Mesothelial cell of epicardium (in vitro differentiated cells): ENCODE results near the gene GLB1L3. TPM values are rescaled to one million over a fixed set of nuclear protein-coding genes. Genes with fewer than 3 reads are reported as not detected.

ENCODE experiments used
- DNase-seq, 2 experiments: peaks; one replicate each; pipeline ENCODE4 v3.0.0; 2021; ENCODE audit warnings: low spot score in 2 of 2; ENCODE audit not compliant: unreplicated experiment in 2 of 2
- H3K27ac Mint-ChIP-seq: 2 replicates; pipeline ENCODE4 v1.8.0; 2021; ENCODE audit warnings: mixed read lengths
- H3K27me3 Mint-ChIP-seq: 2 replicates; pipeline ENCODE4 v1.8.0; 2021; ENCODE audit warnings: low read depth, mixed read lengths
- H3K36me3 Mint-ChIP-seq: 2 replicates; pipeline ENCODE4 v1.8.0; 2021; ENCODE audit warnings: mixed read lengths
- H3K4me1 Mint-ChIP-seq: 2 replicates; pipeline ENCODE4 v1.8.0; 2021; ENCODE audit warnings: mixed read lengths
- H3K4me3 Mint-ChIP-seq: 2 replicates; pipeline ENCODE4 v1.8.0; 2021; ENCODE audit warnings: mild to moderate bottlenecking, moderate library complexity, mixed read lengths
- H3K9me3 Mint-ChIP-seq: 2 replicates; pipeline ENCODE4 v1.8.0; 2021; ENCODE audit warnings: mixed read lengths
- total RNA-seq: library from RNA; stranded (reverse); gene quantifications from 3 replicates; pipeline ENCODE4 v1.2.1, GENCODE V29; 2021
- TF ChIP-seq, protein P1 (sequence below): fragments of 200-600 bp; sonication (generic); IDR thresholded peaks from one replicate; pipeline ENCODE4 v1.5.0; 2021; ENCODE audit warnings: antibody characterized with exemption; ENCODE audit not compliant: unreplicated experiment

GLB1L3 gene
- total RNA-seq, 1 donor from 2014 or later, result not detected

DNA sequence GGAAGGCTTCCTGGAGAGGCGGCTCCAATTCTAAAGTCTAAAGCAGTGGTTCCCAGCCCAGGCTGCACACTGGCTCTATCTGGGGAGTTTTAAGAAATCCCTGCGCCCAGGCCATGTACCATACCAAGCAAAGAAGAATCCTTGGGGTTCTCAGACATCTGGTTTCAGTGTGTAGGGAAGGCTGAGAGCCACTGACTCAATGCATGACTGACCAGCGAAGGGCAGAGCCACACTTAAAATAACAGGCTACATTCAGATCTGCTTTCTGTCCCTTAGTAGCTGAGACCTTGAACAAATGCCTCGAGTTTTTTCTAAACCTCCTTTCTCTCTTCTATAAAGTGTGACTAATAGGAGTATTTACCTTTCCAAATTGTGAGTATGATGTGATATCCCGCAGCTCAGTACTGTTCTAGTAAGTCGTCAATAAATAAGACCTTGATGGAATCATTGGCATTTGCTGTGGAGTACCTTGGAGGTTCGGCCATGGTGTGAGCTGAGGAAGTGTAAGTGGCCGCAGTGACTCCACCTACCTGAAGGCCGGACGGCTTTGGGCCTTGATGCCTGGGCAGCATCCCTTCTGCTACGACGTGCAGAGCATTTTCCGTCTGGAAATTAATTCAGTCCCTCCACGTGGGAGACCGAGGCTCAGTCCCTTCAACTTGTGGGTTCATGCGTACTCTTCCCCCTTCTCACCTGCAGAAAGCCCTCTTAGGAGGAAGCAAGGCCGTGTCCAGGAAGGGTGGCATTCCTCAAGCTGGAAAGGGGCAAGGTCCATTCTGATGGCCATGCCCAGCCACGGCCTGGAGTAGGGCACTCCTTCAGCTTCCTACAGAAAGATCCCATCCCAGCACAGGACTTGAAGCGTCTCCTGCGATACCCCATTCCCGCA is 80.7 kb downstream of the GLB1L3 start:
- TF ChIP-seq, protein P1, sequence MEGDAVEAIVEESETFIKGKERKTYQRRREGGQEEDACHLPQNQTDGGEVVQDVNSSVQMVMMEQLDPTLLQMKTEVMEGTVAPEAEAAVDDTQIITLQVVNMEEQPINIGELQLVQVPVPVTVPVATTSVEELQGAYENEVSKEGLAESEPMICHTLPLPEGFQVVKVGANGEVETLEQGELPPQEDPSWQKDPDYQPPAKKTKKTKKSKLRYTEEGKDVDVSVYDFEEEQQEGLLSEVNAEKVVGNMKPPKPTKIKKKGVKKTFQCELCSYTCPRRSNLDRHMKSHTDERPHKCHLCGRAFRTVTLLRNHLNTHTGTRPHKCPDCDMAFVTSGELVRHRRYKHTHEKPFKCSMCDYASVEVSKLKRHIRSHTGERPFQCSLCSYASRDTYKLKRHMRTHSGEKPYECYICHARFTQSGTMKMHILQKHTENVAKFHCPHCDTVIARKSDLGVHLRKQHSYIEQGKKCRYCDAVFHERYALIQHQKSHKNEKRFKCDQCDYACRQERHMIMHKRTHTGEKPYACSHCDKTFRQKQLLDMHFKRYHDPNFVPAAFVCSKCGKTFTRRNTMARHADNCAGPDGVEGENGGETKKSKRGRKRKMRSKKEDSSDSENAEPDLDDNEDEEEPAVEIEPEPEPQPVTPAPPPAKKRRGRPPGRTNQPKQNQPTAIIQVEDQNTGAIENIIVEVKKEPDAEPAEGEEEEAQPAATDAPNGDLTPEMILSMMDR, result no peak
- Mint-ChIP-seq H3K27ac (no peak overlapping the region), H3K4me1 (peaks cover 11% of the 10 kb centered on the region), H3K36me3 (peaks cover 7% of the 10 kb centered on the region), H3K9me3 (peaks cover 14% of the 10 kb centered on the region), H3K4me3 (no peak overlapping the region), H3K27me3 (peaks cover 2% of the 10 kb centered on the region)
- DNase-seq, result no peak

DNA sequence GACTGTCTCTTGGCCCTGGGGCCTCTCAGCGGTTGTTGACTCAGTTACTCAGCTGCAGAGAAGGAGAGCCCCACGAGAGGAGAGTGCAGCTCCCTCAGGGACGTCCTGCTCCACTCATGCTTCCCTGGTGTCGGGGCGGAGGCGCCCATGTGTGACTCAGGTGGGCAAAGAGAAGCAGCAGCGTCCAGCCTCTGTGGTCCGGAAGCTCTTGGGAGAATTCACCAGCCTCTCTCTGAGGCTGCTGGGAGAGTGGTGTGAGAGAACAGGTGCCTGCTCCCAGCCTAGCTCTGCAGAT is 81.3 kb downstream of the GLB1L3 start:
- Mint-ChIP-seq H3K27ac (no peak overlapping the region), H3K4me3 (no peak overlapping the region), H3K9me3 (peaks cover 14% of the 10 kb centered on the region), H3K36me3 (peaks cover 7% of the 10 kb centered on the region), H3K4me1 (peaks cover 11% of the 10 kb centered on the region), H3K27me3 (peaks cover 3% of the 10 kb centered on the region)
- TF ChIP-seq, protein P1, result no peak
- DNase-seq, result no peak

DNA sequence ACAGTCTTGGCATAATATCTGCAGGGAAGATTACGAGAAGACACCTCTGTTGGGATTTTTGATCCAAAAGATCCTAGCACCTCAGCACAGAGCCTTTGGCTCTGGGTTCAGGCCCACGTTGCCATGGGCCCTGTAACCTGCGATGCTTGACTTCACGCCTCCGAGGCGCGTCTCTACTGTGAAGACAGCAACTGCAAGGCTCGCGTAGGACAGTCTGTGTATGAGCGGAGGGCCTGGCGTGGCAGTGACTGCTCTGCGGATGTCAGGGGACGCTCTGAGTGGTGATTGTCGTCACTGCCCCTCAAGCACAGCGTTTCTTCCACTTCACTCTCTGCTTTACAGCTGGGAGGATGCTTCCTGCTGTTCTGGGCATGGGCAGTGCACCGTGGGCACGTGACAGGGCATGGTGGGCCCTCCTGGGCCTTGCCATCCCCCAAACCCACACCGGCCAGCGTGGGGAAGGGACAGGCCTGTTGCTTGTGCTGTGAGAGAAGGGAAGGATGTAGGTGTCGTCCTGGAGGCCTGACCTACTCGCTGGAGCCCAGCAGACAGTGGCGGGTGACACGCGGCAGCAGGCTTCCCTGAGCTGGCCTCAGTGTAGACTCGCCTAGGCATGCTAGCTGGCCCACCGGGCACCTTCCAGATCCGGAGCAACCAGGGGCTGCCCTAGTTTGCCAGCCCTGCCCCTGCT is 82.1 kb downstream of the GLB1L3 start:
- no peak for DNase-seq
- TF ChIP-seq, protein P1, result no peak
- Mint-ChIP-seq H3K27me3 (peaks cover 3% of the 10 kb centered on the region), H3K9me3 (peaks cover 13% of the 10 kb centered on the region), H3K36me3 (peaks cover 7% of the 10 kb centered on the region), H3K4me3 (no peak overlapping the region), H3K4me1 (peaks cover 11% of the 10 kb centered on the region), H3K27ac (no peak overlapping the region)

DNA sequence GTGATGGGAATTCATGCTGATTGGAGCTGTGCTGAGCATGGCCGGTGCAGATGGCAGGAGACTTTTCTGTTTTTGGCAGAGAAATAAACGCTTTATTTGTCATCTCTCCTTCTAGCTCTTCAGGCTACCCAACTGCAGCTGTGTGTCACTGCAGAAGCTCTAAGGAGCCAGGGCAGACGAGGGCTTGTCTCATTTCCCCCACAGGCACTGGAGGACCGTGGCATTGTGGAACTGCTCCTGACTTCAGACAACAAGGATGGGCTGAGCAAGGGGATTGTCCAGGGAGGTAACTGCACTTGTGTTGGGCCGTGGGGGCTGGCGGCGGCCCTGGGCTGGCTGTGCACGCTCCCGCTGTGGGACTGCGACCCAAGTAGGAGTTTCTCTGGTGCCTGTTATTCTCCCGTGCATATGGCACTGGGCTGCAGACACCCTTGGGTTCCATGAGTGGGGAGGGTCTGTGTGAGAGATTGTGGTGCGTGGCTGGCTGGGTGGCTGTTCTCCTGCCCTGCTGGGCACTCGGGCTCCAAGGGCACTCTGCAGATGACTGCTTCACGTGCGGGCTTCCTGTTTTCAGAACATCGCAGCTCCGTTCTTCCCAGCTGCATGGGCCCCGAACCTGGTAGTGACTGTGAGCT is 82.8 kb downstream of the GLB1L3 start:
- peaks cover 6% of the 10 kb centered on the region for H3K9me3 Mint-ChIP-seq
- peaks cover under 1% of the 10 kb centered on the region for H3K36me3 Mint-ChIP-seq
- TF ChIP-seq, protein P1, result no peak
- no peak overlapping the region for H3K27ac Mint-ChIP-seq
- no peak overlapping the region for H3K4me3 Mint-ChIP-seq
- peaks cover 3% of the 10 kb centered on the region for H3K27me3 Mint-ChIP-seq
- peaks cover 11% of the 10 kb centered on the region for H3K4me1 Mint-ChIP-seq
- DNase-seq, result no peak

DNA sequence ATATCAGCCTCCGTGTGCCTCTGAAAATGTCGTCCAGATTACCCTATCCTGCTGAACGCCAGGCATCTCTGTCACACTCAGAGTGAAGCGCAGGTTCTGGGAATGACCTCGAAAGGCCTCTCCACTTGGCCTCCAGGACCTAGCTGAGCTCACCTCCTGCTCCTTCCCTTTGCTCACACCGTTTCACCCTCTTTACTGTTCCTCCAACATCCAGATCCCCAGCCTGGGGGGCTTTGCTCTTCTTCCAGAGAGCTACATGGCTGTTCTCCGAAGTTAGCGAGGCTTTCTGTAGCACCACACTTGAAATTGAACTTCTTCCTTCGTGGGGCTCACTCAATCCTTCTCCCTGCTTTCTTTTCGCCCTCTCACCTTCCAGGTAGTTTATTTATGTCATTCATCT is 83.5 kb downstream of the GLB1L3 start:
- Mint-ChIP-seq H3K36me3 (no peaks in the 10 kb centered on the region), H3K27me3 (peaks cover 3% of the 10 kb centered on the region), H3K27ac (no peak overlapping the region), H3K4me1 (peaks cover 11% of the 10 kb centered on the region), H3K4me3 (no peak overlapping the region), H3K9me3 (peaks cover 5% of the 10 kb centered on the region)
- DNase-seq, result no peak
- TF ChIP-seq, protein P1, result no peak
